Measurements from ENCODE around the gene ROR2. TPM values are rescaled to one million over a fixed set of nuclear protein-coding genes. Genes with fewer than 3 reads are reported as not detected.

The ROR2 gene
- total and polyA plus RNA-seq, 4 donors: 2.7 to 32.3 (median 9.2) TPM

- Histone ChIP-seq H3K9ac (ENCODE audit: insufficient read depth in 1 of 2, low read length in 2 of 2) (no peak overlapping the region), H3K27ac (ENCODE audit: low read depth in 1 of 2, low read length in 1 of 2) (no peak overlapping the region), H3K9me3 (ENCODE audit: control insufficient read depth in 4 of 4, insufficient read depth in 3 of 4, low read length in 3 of 4) (no peaks in the 10 kb centered on the region), H3K4me1 (ENCODE audit: control insufficient read depth in 5 of 5, insufficient read depth in 5 of 5, low read length in 5 of 5) (no peaks in the 10 kb centered on the region), H3K36me3 (ENCODE audit: control insufficient read depth in 4 of 4, insufficient read depth in 4 of 4, low read length in 4 of 4) (no peaks in the 10 kb centered on the region), H3K27me3 (ENCODE audit: control insufficient read depth in 3 of 3, insufficient read depth in 3 of 3, low read length in 2 of 3) (no peaks in the 10 kb centered on the region), H3K4me3 (no peak overlapping the region)
- no peak for ATAC-seq (ENCODE audit: insufficient read depth, low FRiP score)
- 63 to 68% methylated on average over 4 of the region's 4 CpGs for WGBS, 2 donors
- no peak for TF ChIP-seq CTCF (IDR thresholded peaks at IDR 0.05; ENCODE audit: control extremely low read depth, extremely low read depth)
- DNase-seq: peak in 2 of 3 donors; percentile 25
Measured at GRCh38 chr9:91972076-91972626, 22.1 kb upstream of the ROR2 start.

- H3K4me3 ChIP-seq: no peak overlapping the region
- H3K4me1 ChIP-seq (ENCODE audit: control insufficient read depth in 5 of 5, insufficient read depth in 5 of 5, low read length in 5 of 5): no peaks in the 10 kb centered on the region
- no peak overlapping the region for H3K27ac ChIP-seq (ENCODE audit: low read depth in 1 of 2, low read length in 1 of 2)
- no peak for ATAC-seq (ENCODE audit: insufficient read depth, low FRiP score)
- TF ChIP-seq CTCF (IDR thresholded peaks at IDR 0.05; ENCODE audit: control extremely low read depth, extremely low read depth): no peak
- no peak for DNase-seq
- no peaks in the 10 kb centered on the region for H3K27me3 ChIP-seq (ENCODE audit: control insufficient read depth in 3 of 3, insufficient read depth in 3 of 3, low read length in 2 of 3)
- no peaks in the 10 kb centered on the region for H3K36me3 ChIP-seq (ENCODE audit: control insufficient read depth in 4 of 4, insufficient read depth in 4 of 4, low read length in 4 of 4)
- no peak overlapping the region for H3K9ac ChIP-seq (ENCODE audit: insufficient read depth in 1 of 2, low read length in 2 of 2)
- WGBS, 2 donors: 81 to 88% methylated on average over 3 of the region's 3 CpGs
- peaks cover 0 to 4% (median 2%) of the 10 kb centered on the region in 4 donors for H3K9me3 ChIP-seq (ENCODE audit: control insufficient read depth in 4 of 4, insufficient read depth in 3 of 4, low read length in 3 of 4)
Measured at GRCh38 chr9:91967259-91967658, 17.2 kb upstream of the ROR2 start.

- no peaks in the 10 kb centered on the region for H3K36me3 ChIP-seq (ENCODE audit: control insufficient read depth in 4 of 4, insufficient read depth in 4 of 4, low read length in 4 of 4)
- DNase-seq: no peak
- H3K27ac ChIP-seq (ENCODE audit: low read depth in 1 of 2, low read length in 1 of 2): no peak overlapping the region
- no peak for TF ChIP-seq CTCF (IDR thresholded peaks at IDR 0.05; ENCODE audit: control extremely low read depth, extremely low read depth)
- peaks cover 0 to 4% (median 2%) of the 10 kb centered on the region in 4 donors for H3K9me3 ChIP-seq (ENCODE audit: control insufficient read depth in 4 of 4, insufficient read depth in 3 of 4, low read length in 3 of 4)
- H3K4me1 ChIP-seq (ENCODE audit: control insufficient read depth in 5 of 5, insufficient read depth in 5 of 5, low read length in 5 of 5): no peaks in the 10 kb centered on the region
- no peaks in the 10 kb centered on the region for H3K27me3 ChIP-seq (ENCODE audit: control insufficient read depth in 3 of 3, insufficient read depth in 3 of 3, low read length in 2 of 3)
- ATAC-seq (ENCODE audit: insufficient read depth, low FRiP score): no peak
- H3K9ac ChIP-seq (ENCODE audit: insufficient read depth in 1 of 2, low read length in 2 of 2): no peak overlapping the region
- 81 to 98% methylated on average over 2 of the region's 2 CpGs for WGBS, 2 donors
- H3K4me3 ChIP-seq: no peak overlapping the region
Measured at GRCh38 chr9:91966503-91966902, 16.5 kb upstream of the ROR2 start.

GRCh38 chr9:91963711-91964240 lies 13.7 kb upstream of the ROR2 start:
- no peak overlapping the region for H3K9ac ChIP-seq (ENCODE audit: insufficient read depth in 1 of 2, low read length in 2 of 2)
- no peaks in the 10 kb centered on the region for H3K4me1 ChIP-seq (ENCODE audit: control insufficient read depth in 5 of 5, insufficient read depth in 5 of 5, low read length in 5 of 5)
- no peak for DNase-seq
- TF ChIP-seq CTCF (IDR thresholded peaks at IDR 0.05; ENCODE audit: control extremely low read depth, extremely low read depth): no peak
- H3K27me3 ChIP-seq (ENCODE audit: control insufficient read depth in 3 of 3, insufficient read depth in 3 of 3, low read length in 2 of 3): no peaks in the 10 kb centered on the region
- H3K4me3 ChIP-seq: no peak overlapping the region
- WGBS, 2 donors: 66 to 76% methylated on average over 2 of the region's 2 CpGs
- H3K9me3 ChIP-seq (ENCODE audit: control insufficient read depth in 4 of 4, insufficient read depth in 3 of 4, low read length in 3 of 4): peaks cover 0 to 13% (median 2%) of the 10 kb centered on the region in 4 donors
- H3K36me3 ChIP-seq (ENCODE audit: control insufficient read depth in 4 of 4, insufficient read depth in 4 of 4, low read length in 4 of 4): no peaks in the 10 kb centered on the region
- H3K27ac ChIP-seq (ENCODE audit: low read depth in 1 of 2, low read length in 1 of 2): no peak overlapping the region
- ATAC-seq (ENCODE audit: insufficient read depth, low FRiP score): no peak

Measured in lung (tissue), 12 donors.